Caco-2 (cell line): ENCODE measurements around the gene ELK4. TPM values are rescaled to one million over a fixed set of nuclear protein-coding genes. Genes with fewer than 3 reads are reported as not detected.

ENCODE experiments used
- BruUV-seq: library from RNA; stranded (reverse); fragments of 400-500 nt; replicated peaks from 2 replicates; lab custom pipeline; 2021; lab: Mats Ljungman, UMichigan
- CTCF ChIA-PET: fragments of 300-600 bp; sonication (Branson Sonifier 250); formaldehyde crosslinking; loops from one replicate; lab custom pipeline; 2022; ENCODE audit warnings: antibody characterized with exemption; lab: Charles Lee
- POLR2A ChIA-PET: fragments of 300-600 bp; sonication (Branson Sonifier 250); formaldehyde crosslinking; loops from one replicate; lab custom pipeline; 2022; ENCODE audit warnings: antibody characterized with exemption; lab: Charles Lee
- DNase-seq, 2 experiments: peaks; one replicate each; pipeline versions ENCODE4 v3.0.0 to v3.0.0-alpha.2; 2020 to 2022
- H3K27me3 ChIP-seq: replicated peaks from 2 replicates; pipeline ENCODE4 v1.6.0; 2011; ENCODE audit warnings: low read length; ENCODE audit not compliant: control insufficient read depth, insufficient read depth
- H3K36me3 ChIP-seq: 2 replicates; pipeline ENCODE4 v1.5.1; 2011; ENCODE audit warnings: low read length; ENCODE audit not compliant: control insufficient read depth, insufficient read depth
- H3K4me1 ChIP-seq: fragments of 250-450 bp; sonication (Bioruptor Pico); 2 replicates; pipeline ENCODE4 v1.5.1; 2020; ENCODE audit warnings: mild to moderate bottlenecking
- H3K4me3 ChIP-seq: 2 replicates; pipeline ENCODE4 v1.5.1; 2011; ENCODE audit warnings: low read depth, mild to moderate bottlenecking, control low read depth, low read length
- H3K9me3 ChIP-seq: fragments of 250-450 bp; sonication (Bioruptor Pico); 2 replicates; pipeline ENCODE4 v1.5.1; 2020; ENCODE audit warnings: mild to moderate bottlenecking, moderate library complexity
- H3K27ac Mint-ChIP-seq: one replicate; pipeline ENCODE4 v1.8.0; 2022; ENCODE audit warnings: mixed read lengths; ENCODE audit not compliant: unreplicated experiment
- H3K27me3 Mint-ChIP-seq: one replicate; pipeline ENCODE4 v1.8.0; 2022; ENCODE audit warnings: mixed read lengths; ENCODE audit not compliant: insufficient read depth, unreplicated experiment
- H3K36me3 Mint-ChIP-seq: one replicate; pipeline ENCODE4 v1.8.0; 2022; ENCODE audit warnings: mild to moderate bottlenecking, mixed read lengths; ENCODE audit not compliant: insufficient read depth, unreplicated experiment
- H3K4me1 Mint-ChIP-seq: one replicate; pipeline ENCODE4 v1.8.0; 2022; ENCODE audit warnings: low read depth, mixed read lengths; ENCODE audit not compliant: unreplicated experiment
- H3K4me3 Mint-ChIP-seq: one replicate; pipeline ENCODE4 v1.8.0; 2022; ENCODE audit warnings: mild to moderate bottlenecking, moderate library complexity, mixed read lengths; ENCODE audit not compliant: unreplicated experiment
- H3K9me3 Mint-ChIP-seq: one replicate; pipeline ENCODE4 v1.8.0; 2022; ENCODE audit warnings: mixed read lengths; ENCODE audit not compliant: unreplicated experiment
- intact Hi-C: fragments of 100-400 bp; cut with micrococcal nuclease; formaldehyde crosslinking; loops from one replicate; pipeline ENCODE4 v1.10.0; 2022; ENCODE audit not compliant: unreplicated experiment
- total RNA-seq: library from RNA; stranded (reverse); gene quantifications from 2 replicates; pipeline ENCODE4 v1.2.3, GENCODE V29; 2022
- TF ChIP-seq, protein P1 (sequence below), 2 experiments: fragments of 200-600 bp in 1 of 2; IDR thresholded peaks; 1 replicate in 1 of 2; 2 replicates in 1 of 2; pipeline versions ENCODE4 v1.5.1 to v1.8.0; 2011 to 2022; ENCODE audit warnings: antibody characterized with exemption in 1 of 2, control low read depth in 1 of 2, inconsistent platforms in 1 of 2, low read depth in 1 of 2, low read length in 1 of 2, mild to moderate bottlenecking in 1 of 2, moderate library complexity in 1 of 2; ENCODE audit not compliant: insufficient read depth in 1 of 2, severe bottlenecking in 1 of 2, unreplicated experiment in 1 of 2

The ELK4 gene
- total RNA-seq, 1 experiment from 2014 or later: 14.4 TPM

DNA sequence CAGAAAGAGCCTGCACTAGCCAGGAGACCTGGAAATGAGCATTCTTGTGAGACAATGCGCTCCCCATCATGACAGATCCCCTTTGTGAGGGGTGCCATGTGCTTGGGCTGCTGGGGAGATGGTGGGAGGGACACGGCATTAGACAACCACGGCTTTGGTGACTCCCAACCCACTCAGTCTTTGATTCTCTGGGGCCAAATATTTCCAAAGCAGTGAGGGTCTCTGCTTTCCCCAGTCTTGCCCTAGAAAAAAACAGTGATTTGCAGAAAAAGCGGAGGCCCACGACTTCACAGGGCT is 38.3 kb upstream of the ELK4 start:
- no peaks in the 10 kb centered on the region for H3K9me3 ChIP-seq
- TF ChIP-seq, protein P1, sequence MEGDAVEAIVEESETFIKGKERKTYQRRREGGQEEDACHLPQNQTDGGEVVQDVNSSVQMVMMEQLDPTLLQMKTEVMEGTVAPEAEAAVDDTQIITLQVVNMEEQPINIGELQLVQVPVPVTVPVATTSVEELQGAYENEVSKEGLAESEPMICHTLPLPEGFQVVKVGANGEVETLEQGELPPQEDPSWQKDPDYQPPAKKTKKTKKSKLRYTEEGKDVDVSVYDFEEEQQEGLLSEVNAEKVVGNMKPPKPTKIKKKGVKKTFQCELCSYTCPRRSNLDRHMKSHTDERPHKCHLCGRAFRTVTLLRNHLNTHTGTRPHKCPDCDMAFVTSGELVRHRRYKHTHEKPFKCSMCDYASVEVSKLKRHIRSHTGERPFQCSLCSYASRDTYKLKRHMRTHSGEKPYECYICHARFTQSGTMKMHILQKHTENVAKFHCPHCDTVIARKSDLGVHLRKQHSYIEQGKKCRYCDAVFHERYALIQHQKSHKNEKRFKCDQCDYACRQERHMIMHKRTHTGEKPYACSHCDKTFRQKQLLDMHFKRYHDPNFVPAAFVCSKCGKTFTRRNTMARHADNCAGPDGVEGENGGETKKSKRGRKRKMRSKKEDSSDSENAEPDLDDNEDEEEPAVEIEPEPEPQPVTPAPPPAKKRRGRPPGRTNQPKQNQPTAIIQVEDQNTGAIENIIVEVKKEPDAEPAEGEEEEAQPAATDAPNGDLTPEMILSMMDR (IDR thresholded peaks at IDR 0.05; ENCODE audit: insufficient read depth in 1 of 2, low read depth in 1 of 2, low read length in 1 of 2, severe bottlenecking in 1 of 2, unreplicated experiment in 1 of 2): no peak
- CTCF ChIA-PET: interaction anchor here (3.5 kb wide), 1 partner anchor 11 kb away, joined by 15 read pairs; no protein-coding TSS in a partner anchor
- Mint-ChIP-seq H3K27me3 (no peaks in the 10 kb centered on the region), H3K4me3 (no peak overlapping the region), H3K9me3 (no peaks in the 10 kb centered on the region), H3K36me3 (peaks cover 4% of the 10 kb centered on the region), H3K27ac (no peak overlapping the region), H3K4me1 (peaks cover 32% of the 10 kb centered on the region)
- no peak for DNase-seq
- POLR2A ChIA-PET: no interaction called here
- H3K4me3 ChIP-seq: no peak overlapping the region
- intact Hi-C loops: no loop called here
- H3K27me3 ChIP-seq: no peaks in the 10 kb centered on the region
- BruUV-seq: no TSS peak
- peaks cover 51% of the 10 kb centered on the region for H3K4me1 ChIP-seq
- H3K36me3 ChIP-seq: no peaks in the 10 kb centered on the region

DNA sequence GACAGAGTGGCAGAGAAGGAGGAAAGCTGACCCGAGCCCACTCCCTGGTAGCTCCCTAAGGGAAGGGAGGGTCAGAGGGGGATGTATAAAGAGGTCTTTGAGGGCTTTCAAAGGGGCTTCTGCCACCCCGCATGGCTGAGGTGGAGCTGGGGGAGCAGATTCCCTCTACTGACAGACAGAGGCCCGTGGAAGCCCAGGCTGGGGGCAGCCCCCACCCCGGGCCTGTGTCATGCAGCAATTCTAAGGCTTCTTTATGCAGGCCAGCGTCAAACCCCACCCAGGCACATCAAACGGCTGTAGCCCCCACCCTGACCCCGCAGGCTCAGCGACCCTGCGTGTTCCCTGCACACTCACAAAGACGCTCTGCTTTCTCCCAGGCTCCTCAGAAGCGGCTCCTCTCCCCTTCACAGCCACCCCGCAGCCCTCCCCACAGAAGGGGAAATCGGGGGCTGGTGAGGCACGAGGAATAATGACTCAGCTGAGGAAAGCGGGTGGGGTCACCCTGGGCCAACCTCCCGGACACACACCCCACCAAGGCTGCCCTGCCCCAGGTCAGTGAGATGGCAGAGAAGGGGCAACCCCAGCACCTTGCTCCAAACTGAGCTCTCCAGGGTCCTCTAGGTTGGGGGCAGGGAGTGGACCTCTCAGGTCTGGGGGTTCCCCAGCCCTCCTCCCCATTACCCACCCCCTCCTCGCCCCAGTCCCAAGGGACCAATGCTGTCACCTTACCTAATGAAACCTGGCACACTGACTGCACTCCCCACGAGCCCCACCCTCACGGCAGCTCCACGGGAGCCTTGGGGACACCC is 37.7 kb upstream of the ELK4 start:
- POLR2A ChIA-PET: no interaction called here
- Mint-ChIP-seq H3K36me3 (peaks cover 4% of the 10 kb centered on the region), H3K27ac (no peak overlapping the region), H3K4me3 (no peak overlapping the region), H3K4me1 (peaks cover 32% of the 10 kb centered on the region), H3K27me3 (no peaks in the 10 kb centered on the region), H3K9me3 (no peaks in the 10 kb centered on the region)
- H3K4me3 ChIP-seq: no peak overlapping the region
- no peaks in the 10 kb centered on the region for H3K36me3 ChIP-seq
- no peaks in the 10 kb centered on the region for H3K9me3 ChIP-seq
- intact Hi-C loops: no loop called here
- TF ChIP-seq, protein P1 (IDR thresholded peaks at IDR 0.05; ENCODE audit: insufficient read depth in 1 of 2, low read depth in 1 of 2, low read length in 1 of 2, severe bottlenecking in 1 of 2, unreplicated experiment in 1 of 2): no peak
- no peaks in the 10 kb centered on the region for H3K27me3 ChIP-seq
- peaks cover 50% of the 10 kb centered on the region for H3K4me1 ChIP-seq
- CTCF ChIA-PET: interaction anchor here (3.5 kb wide), 1 partner anchor 11 kb away, joined by 15 read pairs; no protein-coding TSS in a partner anchor
- no TSS peak for BruUV-seq
- DNase-seq: no peak

DNA sequence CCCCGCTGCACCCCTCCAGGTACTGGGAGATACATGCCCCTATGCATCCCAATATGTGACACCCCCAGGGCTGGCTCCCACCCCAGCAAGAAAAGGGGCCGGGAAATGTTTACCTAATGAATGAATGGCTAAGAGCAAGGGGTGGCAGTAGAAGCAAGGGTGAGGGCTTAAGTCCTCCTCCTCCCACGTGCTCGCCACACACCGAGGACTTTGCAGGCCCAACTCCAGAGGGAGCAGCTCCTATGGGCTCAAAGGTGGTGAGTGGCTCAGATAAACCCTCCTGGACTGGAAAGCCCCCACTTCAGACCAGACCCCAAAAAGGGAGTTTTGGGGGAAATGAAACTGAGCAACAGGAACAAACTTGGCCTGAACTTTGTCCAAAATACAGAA is 37.1 kb upstream of the ELK4 start:
- Histone ChIP-seq H3K4me1 (peaks cover 50% of the 10 kb centered on the region), H3K9me3 (no peaks in the 10 kb centered on the region), H3K36me3 (no peaks in the 10 kb centered on the region), H3K27me3 (no peaks in the 10 kb centered on the region), H3K4me3 (no peak overlapping the region)
- POLR2A ChIA-PET: no interaction called here
- DNase-seq: peak in 1 of 2 experiments; percentile 35
- peaks cover 4% of the 10 kb centered on the region for H3K36me3 Mint-ChIP-seq
- H3K4me1 Mint-ChIP-seq: peaks cover 32% of the 10 kb centered on the region
- BruUV-seq: no TSS peak
- H3K9me3 Mint-ChIP-seq: no peaks in the 10 kb centered on the region
- CTCF ChIA-PET: interaction anchor here (3.5 kb wide), 1 partner anchor 10 kb away, joined by 15 read pairs; no protein-coding TSS in a partner anchor
- H3K27me3 Mint-ChIP-seq: no peaks in the 10 kb centered on the region
- intact Hi-C loops: no loop called here
- H3K27ac Mint-ChIP-seq: no peak overlapping the region
- no peak overlapping the region for H3K4me3 Mint-ChIP-seq
- TF ChIP-seq, protein P1 (IDR thresholded peaks at IDR 0.05; ENCODE audit: insufficient read depth in 1 of 2, low read depth in 1 of 2, low read length in 1 of 2, severe bottlenecking in 1 of 2, unreplicated experiment in 1 of 2): no peak
